Stimulated activated CD8-positive, alpha-beta memory T cell treated with anti-CD3 and anti-CD28 coated beads, Interleukin-7, amount 100 ng/mL, for 4 hours (primary cell): ENCODE data around the gene PIK3C3.
"Not testable (repeated sequence)": the region's sequence is repeated elsewhere in the genome, so short reads cannot be mapped to it uniquely, and the experiment has no call there.

Experiments
- DNase-seq, 2 donors: peaks; one replicate each; pipeline ENCODE4 v3.0.0-alpha.2; 2020; ENCODE audit warnings: low read depth in 2 of 2

PIK3C3 gene

GRCh38 chr18:42072407-42072806, 117.4 kb downstream of the PIK3C3 start:
- DNase-seq: no peak

GRCh38 chr18:42074704-42075103, 119.7 kb downstream of the PIK3C3 start:
- no peak for DNase-seq

GRCh38 chr18:42078711-42079110, 123.7 kb downstream of the PIK3C3 start:
- no peak for DNase-seq

GRCh38 chr18:42080340-42080739, 125.3 kb downstream of the PIK3C3 start:
- DNase-seq: no peak

GRCh38 chr18:42082415-42083234, 127.6 kb downstream of the PIK3C3 start:
- DNase-seq: no peak

GRCh38 chr18:42086288-42086687, 131.3 kb downstream of the PIK3C3 start:
- DNase-seq: no peak

GRCh38 chr18:42087235-42087634, 132.2 kb downstream of the PIK3C3 start:
- DNase-seq: no peak

DNA sequence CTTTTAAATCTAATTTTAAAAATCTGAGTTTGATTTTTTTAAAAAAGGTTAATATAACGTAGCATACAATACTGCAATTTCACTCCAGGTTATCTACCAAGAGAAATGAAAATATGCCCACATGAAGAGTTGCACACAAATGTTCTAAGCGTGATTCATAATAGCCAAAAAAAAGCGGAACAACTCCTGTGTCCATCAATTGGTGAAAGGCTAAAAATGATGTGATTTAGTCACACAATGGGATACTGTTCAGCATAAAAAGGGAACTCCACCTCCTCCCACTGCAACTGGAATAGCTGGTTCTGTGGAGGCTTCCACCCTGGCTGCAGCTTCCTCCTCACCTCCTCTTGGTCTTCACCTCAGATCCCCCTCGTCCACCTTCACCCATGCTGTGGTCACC, 132.8 kb downstream of the PIK3C3 start:
- no peak for DNase-seq

DNA sequence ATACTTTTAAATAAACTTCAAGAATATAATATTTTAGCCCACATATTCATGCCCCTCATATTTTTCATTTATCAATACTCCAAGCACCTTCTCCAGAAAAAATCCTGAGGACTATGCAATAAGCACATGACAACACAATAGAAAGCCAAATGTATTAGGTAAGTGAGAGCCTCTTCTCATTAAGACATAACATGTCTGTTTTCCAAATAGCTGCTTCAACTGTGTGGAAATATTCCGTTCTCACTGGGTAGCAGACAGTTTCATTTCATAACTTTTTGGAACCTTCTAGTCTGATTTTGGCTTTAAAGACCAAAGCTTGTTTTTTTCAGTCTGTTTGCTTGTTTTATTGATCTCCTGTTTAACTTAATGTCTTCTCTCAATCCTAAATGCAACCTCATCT, 137.8 kb downstream of the PIK3C3 start:
- no peak for DNase-seq

- no peak for DNase-seq
Observed at GRCh38 chr18:42094875-42095274, 139.8 kb downstream of the PIK3C3 start.

DNA sequence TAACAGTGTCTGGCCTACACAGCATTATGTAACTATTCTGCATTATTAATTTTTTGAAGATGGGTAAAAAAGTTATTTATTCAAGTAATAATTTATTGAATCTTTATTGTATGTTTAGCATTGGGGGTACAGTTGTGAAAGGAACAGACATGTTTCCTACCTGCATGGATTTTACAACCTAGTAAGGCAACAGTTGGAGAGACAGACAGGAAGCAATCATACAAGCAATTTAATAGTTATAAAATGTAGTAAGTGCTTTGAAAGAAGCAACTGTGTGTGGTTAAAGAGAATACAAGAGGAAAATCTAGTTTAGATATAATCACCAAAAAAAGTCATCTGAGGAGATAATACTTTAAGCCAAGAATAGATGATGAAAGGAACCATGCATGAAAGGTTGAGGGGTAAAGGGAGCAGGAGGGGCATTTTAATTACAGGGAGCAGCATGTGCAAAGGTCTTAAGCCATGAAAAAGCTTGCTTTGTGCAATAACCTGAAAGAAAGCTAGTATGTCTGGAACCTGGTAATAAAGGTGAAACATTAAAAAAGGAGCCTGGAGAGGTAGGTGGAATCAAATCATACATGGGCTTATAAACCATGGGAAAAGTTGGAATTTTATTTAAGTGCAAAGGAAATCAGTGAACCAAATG, 140.8 kb downstream of the PIK3C3 start:
- no peak for DNase-seq

DNA sequence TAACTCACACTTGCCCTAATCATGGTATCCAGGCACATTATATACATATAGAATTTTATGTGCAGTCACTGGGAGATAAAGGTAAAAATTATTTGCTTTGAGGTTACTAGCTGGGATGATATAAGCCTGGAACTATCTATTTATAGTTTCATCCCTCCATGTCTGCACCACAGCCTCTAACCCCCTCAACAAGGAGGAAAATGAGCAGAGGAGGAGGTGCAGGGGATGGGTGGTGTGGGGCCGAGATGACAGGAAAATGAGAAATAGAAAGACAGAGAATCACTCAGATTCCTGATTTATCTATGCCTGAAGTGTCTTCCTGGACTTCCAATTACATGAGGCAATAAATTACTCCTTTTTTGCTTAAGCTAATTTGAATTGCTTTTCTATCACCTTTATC, 145.2 kb downstream of the PIK3C3 start:
- DNase-seq: no peak

DNA sequence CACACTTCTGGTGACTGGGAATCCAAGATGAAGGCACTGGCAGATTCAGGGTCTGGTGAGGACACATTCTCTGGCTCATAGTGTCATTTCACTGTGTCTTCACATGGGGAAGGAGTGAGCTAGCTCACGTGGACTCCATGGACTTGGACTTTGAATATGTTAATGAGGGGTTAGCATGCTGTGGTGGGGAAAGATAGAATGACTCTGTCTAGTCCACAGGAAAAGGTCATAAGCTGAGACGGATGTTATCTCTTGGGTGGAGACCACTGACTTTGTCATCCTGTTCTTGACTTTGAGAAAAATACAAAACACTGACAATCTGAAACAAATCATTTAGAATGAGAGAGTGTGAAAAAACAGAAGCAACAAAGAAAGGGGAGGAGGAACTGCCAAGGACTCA, 145.9 kb downstream of the PIK3C3 start:
- no peak for DNase-seq

GRCh38 chr18:42105394-42105793, 150.4 kb downstream of the PIK3C3 start:
- no peak for DNase-seq

DNA sequence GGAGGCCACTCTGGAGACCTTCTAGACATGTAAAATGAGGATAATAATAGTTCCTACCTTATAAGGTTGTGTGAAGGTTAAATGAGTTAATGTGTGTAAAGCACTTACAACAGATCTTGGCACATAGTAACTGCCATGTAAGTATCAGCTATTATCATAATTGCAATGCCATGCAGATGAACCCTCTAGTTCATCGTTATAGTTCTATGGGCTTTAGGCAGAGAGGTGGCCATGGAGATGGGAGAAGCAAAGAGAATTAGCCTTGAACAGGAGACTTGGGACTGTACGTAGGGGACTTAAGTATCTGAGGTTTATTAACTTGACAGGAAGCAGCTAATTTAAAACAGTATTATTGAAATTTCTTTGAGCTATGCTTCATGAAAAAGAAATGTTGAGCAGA, 151.8 kb downstream of the PIK3C3 start:
- no peak for DNase-seq

DNA sequence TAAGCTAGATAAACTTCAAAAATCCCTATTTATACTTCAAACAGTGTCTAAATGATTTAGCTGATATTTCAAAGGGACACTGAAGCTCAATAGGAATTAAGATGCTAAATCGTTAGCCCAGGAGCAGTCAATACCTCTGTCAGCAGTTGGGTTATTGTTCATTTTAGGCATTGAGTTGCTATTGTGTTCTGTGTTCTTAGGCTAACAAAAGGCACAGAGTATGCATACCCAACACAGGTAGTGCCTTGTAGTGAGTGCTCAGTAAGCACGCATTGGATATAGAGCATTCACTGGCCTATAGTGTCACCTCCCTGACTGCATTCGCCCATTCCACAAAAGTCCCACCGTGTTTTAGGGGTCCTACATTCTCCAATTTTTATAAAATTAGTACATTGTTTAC, 152.3 kb downstream of the PIK3C3 start:
- no peak for DNase-seq

DNA sequence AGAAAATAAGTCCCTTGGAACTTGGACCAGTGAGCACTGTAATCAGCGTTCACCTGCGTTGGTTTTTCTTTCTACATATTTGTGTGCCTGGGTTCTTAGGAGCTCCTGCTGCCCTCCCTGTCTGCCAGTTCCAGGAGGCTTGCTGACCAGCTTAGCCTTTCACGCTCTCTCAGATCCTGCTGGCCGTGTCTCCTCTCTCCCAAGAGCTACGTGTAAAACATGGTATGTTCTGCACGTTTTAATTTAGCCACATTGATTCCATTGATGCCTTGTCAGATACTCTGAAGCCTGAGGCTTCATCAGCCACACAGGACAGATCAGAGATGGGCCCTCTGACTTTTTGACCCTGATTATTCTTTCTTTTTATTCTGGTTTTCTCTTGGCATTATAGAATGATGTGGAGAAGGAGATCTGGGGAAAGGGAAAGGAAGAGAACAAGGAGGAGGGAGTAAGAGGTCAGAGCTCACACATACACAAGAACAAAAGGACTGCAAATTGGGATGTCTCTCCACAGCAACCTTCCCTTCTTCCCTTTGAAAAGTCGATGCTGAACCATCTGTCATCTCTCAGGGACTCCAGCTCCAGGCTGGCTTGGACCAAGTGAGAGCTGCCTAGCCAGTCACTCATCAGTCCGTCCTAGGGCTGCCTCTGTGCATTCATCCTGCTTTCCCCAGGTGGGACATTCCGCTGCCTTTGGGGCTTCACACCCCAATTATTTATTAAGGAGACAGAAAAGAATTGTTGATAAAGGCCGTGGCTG, 152.8 kb downstream of the PIK3C3 start:
- no peak for DNase-seq

DNA sequence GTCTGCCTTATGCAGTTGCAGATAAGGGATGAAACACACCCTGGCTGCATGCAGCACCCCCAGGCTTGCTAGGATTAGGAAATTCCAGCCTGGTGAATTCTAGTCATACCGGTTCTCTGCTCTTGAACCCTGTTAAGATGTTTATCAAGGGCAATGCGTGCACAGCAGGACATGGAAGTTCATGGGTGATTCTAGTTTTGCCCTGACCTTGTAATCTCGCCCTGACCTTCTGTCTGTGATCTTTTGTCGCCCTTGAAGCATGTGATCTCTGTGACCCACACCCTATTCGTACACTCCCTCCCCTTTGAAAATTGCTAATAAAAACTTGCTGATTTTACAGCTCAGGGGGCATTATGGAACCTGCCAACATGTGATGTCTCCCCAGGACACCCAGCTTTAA, 157.1 kb downstream of the PIK3C3 start:
- DNase-seq: not testable (repeated sequence)

DNA sequence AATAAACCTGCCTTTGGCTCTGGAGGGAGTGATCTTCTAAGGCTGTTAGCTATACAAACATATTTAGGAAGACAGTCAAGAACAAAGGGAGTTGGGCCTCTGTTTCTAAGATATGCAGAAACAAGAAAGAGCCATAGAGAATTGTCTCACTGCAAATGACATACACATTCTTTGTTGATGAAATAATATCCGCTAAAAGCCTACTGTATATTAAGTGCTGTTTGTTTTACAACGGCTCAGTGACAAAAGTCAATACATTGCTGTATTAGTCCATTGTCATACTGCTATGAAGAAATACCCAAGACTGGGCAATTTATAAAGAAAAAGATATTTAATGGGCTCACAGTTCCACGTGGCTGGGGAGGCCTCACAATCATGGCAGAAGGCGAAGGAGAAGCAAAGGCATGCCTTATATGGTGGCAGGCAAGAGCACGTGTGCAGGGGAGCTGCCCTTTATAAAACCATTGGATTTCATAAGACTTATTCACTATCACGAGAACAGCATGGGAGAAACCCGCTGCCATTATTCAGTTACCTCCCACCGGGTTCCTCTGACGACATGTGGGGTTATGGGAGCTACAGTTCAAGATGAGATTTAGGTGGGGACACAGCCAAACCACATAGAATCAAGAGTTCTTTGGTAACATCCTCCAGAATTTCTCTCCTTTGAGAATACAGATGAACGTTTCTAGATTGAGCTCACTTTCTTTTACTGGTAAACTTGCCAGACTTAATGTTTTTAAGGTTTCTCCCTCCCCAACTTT, 157.8 kb downstream of the PIK3C3 start:
- no peak for DNase-seq

DNA sequence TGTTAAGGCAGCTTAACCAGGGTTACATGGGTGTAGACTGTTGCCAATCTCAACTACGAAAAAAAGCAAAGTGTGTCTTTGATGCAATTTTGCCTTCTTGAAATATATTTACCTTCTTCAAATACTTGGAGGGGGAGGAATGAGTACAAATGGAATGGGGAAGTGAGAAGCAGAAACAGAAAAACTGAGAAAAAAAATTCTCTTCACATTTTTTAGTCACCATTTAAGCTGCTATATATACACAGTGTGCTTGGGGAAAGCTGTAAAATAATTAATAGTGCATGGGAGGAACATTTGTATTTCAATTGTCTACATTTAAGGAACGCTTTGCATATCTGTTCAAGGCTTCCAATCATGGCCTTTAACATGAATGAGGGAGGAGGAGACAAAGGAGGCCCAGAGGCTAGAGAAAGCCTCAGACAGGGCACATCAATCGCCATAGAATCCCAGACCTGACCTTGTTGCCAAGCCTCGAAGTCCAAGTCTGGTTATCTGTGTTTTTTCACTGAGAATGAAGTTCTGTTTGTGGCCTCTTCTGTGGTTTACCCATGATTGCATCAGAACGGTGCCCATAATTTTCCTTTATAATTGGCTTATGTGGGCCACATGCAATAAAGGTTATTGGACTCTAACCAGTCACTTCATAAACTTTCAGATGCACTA, 158.6 kb downstream of the PIK3C3 start:
- no peak for DNase-seq

DNA sequence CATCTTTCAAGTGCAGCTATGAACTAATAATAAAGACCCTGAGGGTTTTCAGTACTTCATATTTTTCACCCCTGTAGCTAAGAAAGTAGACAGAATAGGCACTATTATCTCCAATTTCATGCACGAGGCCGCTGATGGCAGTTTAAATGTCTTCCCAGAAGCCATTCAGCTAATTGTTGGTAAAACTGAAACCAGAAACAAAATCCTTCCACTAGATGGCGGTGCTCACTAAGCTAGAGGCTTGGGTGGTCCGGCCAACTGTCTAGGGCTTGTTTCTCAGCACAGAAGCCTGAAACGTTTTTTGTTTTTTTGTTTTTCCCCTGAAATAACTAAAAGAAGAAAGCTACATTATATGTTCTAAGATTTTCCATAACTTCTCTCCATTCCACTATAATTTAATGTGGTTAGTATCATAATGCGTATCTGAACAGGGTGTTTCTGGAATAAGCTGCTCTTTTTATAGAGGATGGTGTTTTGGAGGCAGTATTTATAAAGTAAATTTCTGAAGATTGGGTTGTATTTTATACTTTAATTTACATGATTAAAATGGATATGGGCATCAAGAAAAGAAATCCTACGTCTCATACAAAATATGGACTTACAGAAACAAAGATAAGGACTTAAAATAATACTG, 159.4 kb downstream of the PIK3C3 start:
- DNase-seq: peak; percentile 1 to 29
